Esophagus squamous epithelium (tissue), 5 donors: ENCODE data around the gene COL4A6. TPM values are rescaled to one million over a fixed set of nuclear protein-coding genes. Genes with fewer than 3 reads are reported as not detected.
A peak's percentile ranks its signal among the peaks of the same experiment; 100 is the strongest.

Experiments used
- DNase-seq: peaks from one replicate; lab custom pipeline; 2025; lab: John Stamatoyannopoulos, UW
- H3K27ac ChIP-seq, 4 donors: fragments of 200-600 bp; sonication (generic); one replicate each; pipeline ENCODE4 v1.5.1; 2016 to 2019; ENCODE audit warnings: mild to moderate bottlenecking in 1 of 4
- H3K27me3 ChIP-seq, 4 donors: fragments of 200-600 bp; sonication (generic); 1 replicate in 3 of 4; 2 replicates in 1 of 4; pipeline versions ENCODE4 v1.5.1 to v1.6.0; 2017 to 2021; ENCODE audit warnings: antibody characterized with exemption in 1 of 4
- H3K36me3 ChIP-seq, 3 donors: fragments of 200-600 bp; sonication (generic); one replicate each; pipeline ENCODE4 v1.5.1; 2016 to 2019
- H3K4me1 ChIP-seq, 3 donors: fragments of 200-600 bp; sonication (generic); one replicate each; pipeline ENCODE4 v1.5.1; 2017 to 2019
- H3K4me3 ChIP-seq, 4 donors: fragments of 200-600 bp; sonication (generic); 1 replicate in 3 of 4; 2 replicates in 1 of 4; pipeline ENCODE4 v1.5.1; 2016 to 2019; ENCODE audit warnings: mild to moderate bottlenecking in 2 of 4, moderate library complexity in 1 of 4
- H3K9me3 ChIP-seq, 3 donors: fragments of 200-600 bp; sonication (generic); one replicate each; pipeline ENCODE4 v1.5.1; 2016 to 2019
- POLR2A ChIP-seq, 4 donors: fragments of 450-650 bp; IDR thresholded peaks; one replicate each; pipeline ENCODE4 v1.6.1; 2017; ENCODE audit warnings: antibody characterized with exemption in 4 of 4, mild to moderate bottlenecking in 4 of 4, moderate library complexity in 3 of 4
- WGBS, 2 donors: methylation state at CpG; one replicate each; pipeline ENCODE4 v1.1.5; 2018; 5-methylcytosine and 5-hydroxymethylcytosine counted together
- intact Hi-C: fragments of 100-400 bp; cut with DNase I; formaldehyde crosslinking; loops from one replicate; pipeline ENCODE4 v1.15.0; 2022
- total RNA-seq, 4 donors: library from RNA; depleted of rRNA; stranded (reverse); fragments of >200 nt; gene quantifications; one replicate each; pipeline ENCODE4 v1.1.0, GENCODE V29; 2016
- TF ChIP-seq, protein P1 (sequence below), 6 experiments: fragments of 450-650 bp in 4 of 6; fragments of 200-600 bp in 2 of 6; sonication (generic) in 2 of 6; IDR thresholded peaks; one replicate each; pipeline ENCODE4 v1.5.1; 2016 to 2019; ENCODE audit warnings: antibody characterized with exemption in 6 of 6, mild to moderate bottlenecking in 4 of 6, moderate library complexity in 4 of 6
- donor health status: DM: yes; HTN: yes; CAD: no.

COL4A6 gene
- total RNA-seq, 4 donors from 2014 or later = 1.1 to 6.5 (median 2.9) TPM

DNA sequence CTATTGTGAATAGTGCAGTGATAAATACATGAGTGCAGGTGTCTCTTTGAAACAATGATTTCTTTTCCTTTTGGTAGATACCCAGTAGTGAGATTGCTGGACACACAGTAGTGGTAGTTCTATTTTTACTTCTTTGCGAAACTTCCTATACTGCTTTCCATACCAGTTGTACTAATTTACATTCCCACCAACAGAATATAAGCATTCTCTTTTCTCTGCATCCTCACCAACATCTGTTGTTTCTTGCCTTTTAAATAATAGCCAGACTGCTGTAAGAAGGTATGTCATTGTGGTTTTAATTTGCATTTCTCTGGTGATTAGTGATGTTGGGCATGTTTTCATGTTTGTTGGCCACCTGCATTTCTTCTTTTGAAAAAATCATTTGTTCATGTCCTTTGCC is 105.9 kb downstream of the COL4A6 start:
- TF ChIP-seq, protein P1, sequence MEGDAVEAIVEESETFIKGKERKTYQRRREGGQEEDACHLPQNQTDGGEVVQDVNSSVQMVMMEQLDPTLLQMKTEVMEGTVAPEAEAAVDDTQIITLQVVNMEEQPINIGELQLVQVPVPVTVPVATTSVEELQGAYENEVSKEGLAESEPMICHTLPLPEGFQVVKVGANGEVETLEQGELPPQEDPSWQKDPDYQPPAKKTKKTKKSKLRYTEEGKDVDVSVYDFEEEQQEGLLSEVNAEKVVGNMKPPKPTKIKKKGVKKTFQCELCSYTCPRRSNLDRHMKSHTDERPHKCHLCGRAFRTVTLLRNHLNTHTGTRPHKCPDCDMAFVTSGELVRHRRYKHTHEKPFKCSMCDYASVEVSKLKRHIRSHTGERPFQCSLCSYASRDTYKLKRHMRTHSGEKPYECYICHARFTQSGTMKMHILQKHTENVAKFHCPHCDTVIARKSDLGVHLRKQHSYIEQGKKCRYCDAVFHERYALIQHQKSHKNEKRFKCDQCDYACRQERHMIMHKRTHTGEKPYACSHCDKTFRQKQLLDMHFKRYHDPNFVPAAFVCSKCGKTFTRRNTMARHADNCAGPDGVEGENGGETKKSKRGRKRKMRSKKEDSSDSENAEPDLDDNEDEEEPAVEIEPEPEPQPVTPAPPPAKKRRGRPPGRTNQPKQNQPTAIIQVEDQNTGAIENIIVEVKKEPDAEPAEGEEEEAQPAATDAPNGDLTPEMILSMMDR (IDR thresholded peaks at IDR 0.05) = no peak
- no peak for TF ChIP-seq POLR2A (IDR thresholded peaks at IDR 0.05)
- Histone ChIP-seq H3K27me3 (no peaks in the 10 kb centered on the region), H3K27ac (no peak overlapping the region), H3K36me3 (no peaks in the 10 kb centered on the region), H3K4me1 (no peaks in the 10 kb centered on the region), H3K9me3 (no peaks in the 10 kb centered on the region), H3K4me3 (no peak overlapping the region)
- WGBS, 2 donors = 87 to 93% methylated on average over 1 of the region's 1 CpG
- intact Hi-C loops = no loop called here
- no peak for DNase-seq

DNA sequence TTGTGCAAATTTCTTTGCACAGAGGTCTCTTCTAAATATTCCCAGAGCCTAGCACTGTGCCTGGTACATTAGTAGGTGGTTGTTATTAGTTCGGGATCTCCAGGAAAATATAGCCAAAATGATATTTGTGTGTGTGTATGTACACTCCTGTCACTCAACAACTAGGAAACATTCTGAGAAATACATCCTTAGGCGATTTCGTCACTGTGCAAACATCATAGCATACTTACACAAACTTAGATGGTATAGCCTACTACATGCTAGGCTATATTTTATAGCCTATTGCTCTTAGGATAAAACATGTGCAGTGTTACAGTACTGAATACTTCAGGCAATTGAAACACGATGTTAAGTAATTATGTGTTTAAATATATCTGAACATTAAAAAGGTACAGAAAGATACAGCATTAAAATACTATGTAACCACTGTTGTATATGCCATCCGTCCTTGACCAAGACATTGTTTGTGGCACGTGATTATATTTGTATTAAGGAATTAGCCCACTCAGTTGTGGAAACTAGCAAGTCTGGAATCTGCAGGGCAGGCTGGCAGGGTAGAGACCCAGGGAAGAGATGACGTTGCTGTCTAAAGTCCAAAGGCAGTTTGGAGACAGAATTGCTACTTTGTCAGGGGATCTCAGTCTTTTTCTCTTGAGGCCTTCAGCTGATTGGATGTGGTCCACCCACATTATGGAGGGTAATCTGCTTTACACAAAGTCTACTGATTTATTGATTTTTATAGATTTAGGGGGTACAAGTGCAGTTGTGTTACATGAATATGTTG is 106.9 kb downstream of the COL4A6 start:
- H3K27ac ChIP-seq = no peak overlapping the region
- DNase-seq = no peak
- H3K36me3 ChIP-seq = no peaks in the 10 kb centered on the region
- H3K9me3 ChIP-seq = no peaks in the 10 kb centered on the region
- H3K4me1 ChIP-seq = no peaks in the 10 kb centered on the region
- intact Hi-C loops = no loop called here
- TF ChIP-seq POLR2A (IDR thresholded peaks at IDR 0.05) = no peak
- TF ChIP-seq, protein P1 (IDR thresholded peaks at IDR 0.05) = no peak
- WGBS, 2 donors = 69 to 88% methylated on average over 7 of the region's 7 CpGs
- H3K27me3 ChIP-seq = no peaks in the 10 kb centered on the region
- no peak overlapping the region for H3K4me3 ChIP-seq

DNA sequence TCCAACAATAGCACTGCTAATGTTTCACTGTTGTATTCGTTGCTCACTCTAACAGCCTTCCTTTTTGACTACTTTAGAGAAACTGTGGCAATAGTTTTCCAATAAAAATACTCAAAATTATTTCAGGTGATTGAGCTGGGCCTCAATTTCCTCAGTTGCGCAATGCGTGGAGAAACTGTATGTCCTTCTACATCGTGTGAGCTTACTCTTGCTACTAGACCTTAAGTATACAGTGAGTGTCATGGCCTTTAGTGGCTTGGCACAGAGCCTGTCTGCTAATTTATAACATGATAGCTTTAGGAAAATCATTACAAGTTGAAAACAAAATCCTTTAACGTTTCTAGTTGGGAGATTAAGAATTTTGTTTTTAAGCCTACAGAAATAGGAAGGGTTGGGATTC is 114.5 kb downstream of the COL4A6 start:
- 52 to 61% methylated on average over 5 of the region's 5 CpGs for WGBS, 2 donors
- H3K36me3 ChIP-seq = no peaks in the 10 kb centered on the region
- TF ChIP-seq POLR2A (IDR thresholded peaks at IDR 0.05) = no peak
- TF ChIP-seq, protein P1 (IDR thresholded peaks at IDR 0.05) = no peak
- H3K4me3 ChIP-seq = no peak overlapping the region
- intact Hi-C loops = no loop called here
- no peaks in the 10 kb centered on the region for H3K27me3 ChIP-seq
- no peaks in the 10 kb centered on the region for H3K4me1 ChIP-seq
- H3K9me3 ChIP-seq = no peaks in the 10 kb centered on the region
- no peak overlapping the region for H3K27ac ChIP-seq
- no peak for DNase-seq

DNA sequence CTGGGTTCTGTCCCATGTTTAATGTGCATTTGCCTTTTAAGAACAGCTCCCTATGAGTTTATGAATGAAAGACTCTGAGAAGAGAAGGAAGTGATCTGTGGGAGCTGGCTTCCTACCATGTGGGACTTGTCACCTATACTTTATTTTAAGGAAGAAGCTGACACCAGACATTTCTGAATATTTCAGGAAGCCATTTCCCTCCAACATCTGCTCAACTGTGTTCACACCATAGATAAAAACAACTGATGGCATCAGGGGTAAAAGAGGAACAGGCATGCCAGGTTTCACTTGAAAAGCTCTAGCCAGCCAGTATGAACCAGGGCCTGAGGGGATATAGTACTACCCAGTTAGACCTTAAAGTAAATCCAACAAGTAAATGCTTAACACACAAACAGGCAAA is 116.0 kb downstream of the COL4A6 start:
- no peaks in the 10 kb centered on the region for H3K9me3 ChIP-seq
- H3K4me3 ChIP-seq = no peak overlapping the region
- no peak for TF ChIP-seq POLR2A (IDR thresholded peaks at IDR 0.05)
- TF ChIP-seq, protein P1 (IDR thresholded peaks at IDR 0.05) = no peak
- no peaks in the 10 kb centered on the region for H3K36me3 ChIP-seq
- no peak overlapping the region for H3K27ac ChIP-seq
- H3K27me3 ChIP-seq = no peaks in the 10 kb centered on the region
- no peak for DNase-seq
- intact Hi-C loops = no loop called here
- no peaks in the 10 kb centered on the region for H3K4me1 ChIP-seq

DNA sequence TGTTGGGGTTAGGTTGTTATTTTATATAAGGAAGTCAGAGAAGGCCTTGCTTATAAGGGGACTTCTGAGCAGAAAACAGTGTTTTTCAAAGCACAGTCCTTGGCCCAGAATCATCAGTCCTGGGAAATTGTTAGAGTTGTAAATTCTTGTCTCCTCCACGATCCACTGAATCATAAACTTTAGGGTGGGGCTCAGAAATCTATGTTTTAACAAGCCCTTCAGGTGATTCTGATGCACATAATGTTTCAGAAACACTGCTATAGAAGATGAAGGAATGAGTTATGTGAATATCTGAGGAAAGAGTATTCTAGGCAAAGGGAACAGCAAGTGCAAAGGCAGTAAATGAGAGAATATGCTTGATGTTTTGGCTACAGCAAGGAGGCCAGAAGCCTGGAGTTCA is 121.8 kb downstream of the COL4A6 start:
- H3K27me3 ChIP-seq = no peaks in the 10 kb centered on the region
- 0 to 18% methylated on average over 1 of the region's 1 CpG for WGBS, 2 donors

More for the DNA sequence above, 121.8 kb downstream of the COL4A6 start:
- TF ChIP-seq POLR2A (IDR thresholded peaks at IDR 0.05) = no peak
- TF ChIP-seq, protein P1 (IDR thresholded peaks at IDR 0.05) = no peak
- peak overlapping the region in 1 of 4 donors; percentile 17 for H3K27ac ChIP-seq
- intact Hi-C loops = no loop called here
- no peaks in the 10 kb centered on the region for H3K9me3 ChIP-seq
- H3K4me3 ChIP-seq = no peak overlapping the region
- no peaks in the 10 kb centered on the region for H3K36me3 ChIP-seq
- DNase-seq = no peak
- H3K4me1 ChIP-seq = peaks cover 0 to 25% (median 2%) of the 10 kb centered on the region in 3 donors
